Hippocampal formation (tissue), 2 donors: Measurements from ENCODE around the gene LRRC4B.
"Not testable (repeated sequence)": the region's sequence is repeated elsewhere in the genome, so short reads cannot be mapped to it uniquely, and the experiment has no call there.

Experiments used
- DNase-seq, 2 donors: peaks; one replicate each; lab custom pipeline; 2025; lab: John Stamatoyannopoulos, UW

Gene LRRC4B

GRCh38 chr19:50485284-50485955 is 82.8 kb downstream of the LRRC4B start:
- no peak for DNase-seq

- no peak for DNase-seq
Measured at GRCh38 chr19:50482916-50483315, 85.3 kb downstream of the LRRC4B start.

DNA sequence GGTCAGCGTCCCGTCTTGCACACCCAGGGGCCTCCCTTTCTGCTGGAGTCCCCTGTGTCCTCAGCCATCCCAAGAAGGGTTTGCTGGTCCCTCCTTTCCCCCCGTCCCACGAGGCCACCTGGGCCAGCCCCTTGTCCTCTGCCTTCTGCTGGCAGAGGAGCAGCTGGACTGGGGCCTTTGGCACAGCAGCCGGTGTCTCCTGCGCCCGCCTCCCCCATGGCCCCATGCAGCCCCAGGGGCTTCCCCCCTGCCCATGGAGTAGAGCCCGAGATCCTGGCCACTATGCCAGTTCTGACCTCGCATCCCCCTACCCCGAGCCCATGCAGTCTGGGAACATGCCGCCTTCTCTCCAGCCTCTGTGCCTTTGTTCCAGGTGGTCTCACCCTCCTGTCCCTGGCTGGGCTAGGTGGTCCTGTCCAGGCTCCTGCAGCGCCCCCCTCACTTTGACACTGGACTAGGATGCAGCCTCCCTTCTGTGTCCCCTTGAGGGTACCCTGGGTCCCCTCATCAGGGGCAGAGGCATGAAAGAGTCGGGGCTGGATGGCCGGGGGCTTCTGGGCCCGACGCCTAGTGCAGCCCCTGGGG is 85.9 kb downstream of the LRRC4B start:
- no peak for DNase-seq

DNA sequence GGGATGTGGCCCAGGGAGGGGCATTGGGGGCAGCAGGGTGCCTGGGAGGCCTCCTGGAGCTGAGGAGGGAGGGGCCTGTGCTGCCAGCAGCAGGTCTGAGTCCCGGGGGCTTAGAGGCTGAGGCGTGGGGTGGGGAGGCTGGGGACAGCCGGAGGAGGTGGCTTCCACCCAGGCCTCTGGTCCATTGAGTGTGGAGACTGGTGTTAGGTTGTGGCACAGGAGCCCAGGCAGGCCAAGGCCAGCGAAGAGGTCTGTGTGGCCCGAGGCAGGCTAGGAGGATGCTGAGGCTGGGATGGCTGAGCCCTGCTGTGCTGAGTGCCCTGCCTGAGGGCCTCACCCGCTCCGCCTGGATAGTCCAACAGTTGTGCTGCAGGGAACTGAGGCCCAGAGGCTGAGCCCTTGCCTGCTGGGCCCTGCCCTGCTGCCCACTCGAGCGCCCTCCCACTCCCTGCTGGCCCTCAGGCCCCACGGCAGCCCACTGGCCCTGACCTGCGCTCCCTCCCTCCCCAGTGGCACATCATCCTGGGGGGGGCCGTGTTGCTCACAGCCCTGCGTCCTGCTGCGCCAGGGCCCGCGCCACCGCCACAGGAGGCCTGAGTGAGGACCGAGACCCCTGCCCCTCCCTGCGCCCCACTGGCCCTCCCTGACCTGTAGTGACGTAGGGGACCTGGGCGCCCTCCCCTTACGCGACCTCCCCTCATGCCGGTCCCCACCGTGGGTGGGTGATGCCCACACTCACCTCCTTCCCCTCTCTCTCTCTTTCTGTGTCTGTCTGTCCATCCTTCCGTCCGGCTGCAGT is 86.7 kb downstream of the LRRC4B start:
- DNase-seq = no peak

- no peak for DNase-seq
Measured at GRCh38 chr19:50480281-50481111, 87.7 kb downstream of the LRRC4B start.

DNA sequence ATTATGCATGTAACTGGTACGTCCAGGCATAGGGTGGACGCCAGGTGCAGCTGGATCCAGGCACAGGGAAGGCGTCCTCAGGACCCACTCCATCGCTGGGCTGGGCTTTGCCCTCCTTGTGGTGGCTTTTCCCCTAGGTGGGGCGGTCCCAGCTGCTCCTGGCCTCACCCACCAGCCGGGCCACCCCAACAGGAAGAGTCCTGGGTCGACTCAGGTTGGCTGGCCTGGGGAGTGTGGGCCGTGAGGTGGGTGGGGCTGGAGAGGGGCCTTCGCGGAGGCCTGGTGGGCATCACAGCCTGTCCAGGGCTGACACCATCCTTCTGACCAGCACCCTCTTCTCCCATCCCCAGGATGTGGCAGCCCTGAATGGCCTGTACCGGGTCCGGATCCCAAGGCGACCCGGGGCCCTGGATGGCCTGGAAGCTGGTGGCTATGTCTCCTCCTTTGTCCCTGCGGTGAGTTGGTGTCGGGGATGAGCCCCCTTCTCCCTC is 88.4 kb downstream of the LRRC4B start:
- no peak for DNase-seq

GRCh38 chr19:50478901-50479715 is 89.1 kb downstream of the LRRC4B start:
- no peak for DNase-seq

- no peak for DNase-seq
Measured at GRCh38 chr19:50477751-50478515, 90.3 kb downstream of the LRRC4B start.

GRCh38 chr19:50476907-50477238 is 91.4 kb downstream of the LRRC4B start:
- no peak for DNase-seq

DNA sequence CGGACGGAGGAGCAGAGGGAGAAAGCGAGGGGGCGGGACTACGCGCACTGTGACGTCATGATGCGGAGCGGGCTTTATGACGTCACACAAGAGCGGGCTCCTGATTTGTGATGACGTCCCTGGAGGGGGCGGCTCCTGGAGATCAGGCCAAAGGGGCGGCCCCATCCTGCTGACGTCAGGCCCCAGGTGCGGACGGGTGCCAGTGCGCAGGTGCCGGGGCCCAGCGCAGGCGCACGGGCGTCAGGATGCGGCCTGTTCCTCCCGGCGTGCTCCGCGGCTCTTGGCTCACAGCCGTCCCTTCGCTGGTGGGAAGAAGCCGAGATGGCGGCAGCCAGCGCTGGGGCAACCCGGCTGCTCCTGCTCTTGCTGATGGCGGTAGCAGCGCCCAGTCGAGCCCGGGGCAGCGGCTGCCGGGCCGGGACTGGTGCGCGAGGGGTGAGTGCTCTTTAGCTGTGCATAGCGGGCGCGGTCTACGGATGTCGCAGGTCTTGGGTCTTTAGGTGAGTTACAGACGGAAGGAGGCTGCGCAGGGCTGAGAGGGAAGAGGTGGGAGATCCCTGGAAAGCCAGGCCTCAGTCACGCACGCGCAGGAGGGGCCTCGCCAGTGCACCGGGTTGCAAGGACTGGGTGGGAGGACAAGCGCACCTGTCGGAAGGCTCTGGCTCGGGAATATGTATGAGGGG is 91.9 kb downstream of the LRRC4B start, which contains the start of the genes EMC10 and GARIN5A:
Gene EMC10, plus strand, starts transcription at position 284 of the 683 bp plus-strand sequence. Its CDS starts 38 bp downstream, at position 322.
Gene GARIN5A, minus strand, starts transcription at position 625 of the 683 bp plus-strand sequence. Its CDS starts 460 bp downstream, at position 165.
- peak; percentile 51 to 85 for DNase-seq

GRCh38 chr19:50475736-50476223 is 92.5 kb downstream of the LRRC4B start:
- DNase-seq = no peak

DNA sequence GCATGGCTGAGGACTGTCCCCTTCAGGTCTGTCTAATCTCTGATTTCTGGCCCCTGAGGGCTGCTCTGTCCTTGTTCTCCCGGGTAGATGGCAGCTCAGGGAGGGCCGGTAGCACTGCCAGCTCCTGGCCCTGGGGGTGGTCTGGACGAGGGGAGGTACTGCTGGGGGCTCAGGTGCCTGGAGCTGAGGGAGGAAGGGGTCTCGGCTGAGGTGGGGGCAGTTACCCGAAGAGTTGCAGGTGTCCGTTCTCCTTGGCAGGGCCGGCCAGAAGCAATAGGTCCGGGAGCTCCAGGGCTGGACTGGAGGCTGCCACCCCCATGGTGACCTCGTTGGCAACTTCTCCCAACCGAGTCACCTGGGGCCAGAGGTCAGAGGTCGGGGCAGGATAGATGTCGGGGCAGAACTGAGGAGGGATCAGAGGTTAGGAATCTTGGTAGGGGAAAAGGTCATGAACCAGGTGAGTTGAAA is 93.1 kb downstream of the LRRC4B start:
- no peak for DNase-seq

GRCh38 chr19:50473336-50473735 is 94.9 kb downstream of the LRRC4B start:
- not testable (repeated sequence) for DNase-seq

- DNase-seq = no peak
Measured at GRCh38 chr19:50468818-50469217, 99.4 kb downstream of the LRRC4B start.

DNA sequence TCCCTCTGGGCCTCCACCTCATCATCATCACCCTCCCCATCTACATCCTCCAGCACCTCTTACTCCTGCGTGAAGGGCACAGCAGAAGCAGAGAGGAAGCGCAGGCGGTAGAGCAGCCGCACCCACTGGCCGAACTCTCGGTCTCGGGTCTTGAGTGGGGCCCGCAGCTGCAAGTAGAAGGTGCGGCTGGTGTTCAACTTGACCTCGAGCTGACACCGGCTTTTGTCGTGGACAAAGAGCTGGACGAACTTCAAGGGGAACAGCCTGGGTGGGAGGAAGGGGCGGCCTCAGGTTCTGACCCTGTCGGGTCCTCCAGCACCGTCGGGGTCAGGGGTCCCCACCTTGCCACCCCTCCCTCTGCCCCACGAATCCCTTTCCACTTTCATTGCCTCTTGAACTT is 100.7 kb downstream of the LRRC4B start:
- DNase-seq = no peak
